Keratinocyte (primary cell): ENCODE data around the gene ABITRAM. TPM values are rescaled to one million over a fixed set of nuclear protein-coding genes. Genes with fewer than 3 reads are reported as not detected.
"Not testable (repeated sequence)": the region's sequence is repeated elsewhere in the genome, so short reads cannot be mapped to it uniquely, and the experiment has no call there.

Experiments
- DNase-seq: peaks from one replicate; pipeline ENCODE4 v3.0.0-alpha.2; 2011; ENCODE audit warnings: low read depth, missing footprints, low spot score
- FAIRE-seq: peaks from 2 replicates; lab custom pipeline; 2011; peaks lifted over from hg19 to GRCh38; lab: Jason Lieb, UNC
- H2AFZ ChIP-seq: 2 replicates; pipeline ENCODE4 v1.6.0; 2012; ENCODE audit warnings: low read length, control low read depth, inconsistent platforms; ENCODE audit not compliant: control insufficient read depth
- H3K27ac ChIP-seq: 2 replicates; pipeline ENCODE4 v1.5.1; 2011; ENCODE audit warnings: low read length; ENCODE audit not compliant: control insufficient read depth, insufficient read depth
- H3K27me3 ChIP-seq: 3 replicates; pipeline ENCODE4 v1.6.0; 2011; ENCODE audit warnings: low read length; ENCODE audit not compliant: control insufficient read depth, insufficient read depth; ENCODE audit errors: extremely low read depth
- H3K36me3 ChIP-seq, 2 experiments: 2 replicates in 1 of 2; 3 replicates in 1 of 2; pipeline ENCODE4 v1.5.1; 2011; ENCODE audit warnings: low read length in 2 of 2, mild to moderate bottlenecking in 1 of 2; ENCODE audit not compliant: control insufficient read depth in 2 of 2, insufficient read depth in 2 of 2; ENCODE audit errors: extremely low read depth in 1 of 2
- H3K4me1 ChIP-seq: 3 replicates; pipeline ENCODE4 v1.5.1; 2011; ENCODE audit warnings: low read length; ENCODE audit not compliant: control insufficient read depth, insufficient read depth; ENCODE audit errors: extremely low read depth
- H3K4me2 ChIP-seq: 3 replicates; pipeline ENCODE4 v1.6.0; 2011; ENCODE audit warnings: low read depth, low read length; ENCODE audit not compliant: control insufficient read depth, insufficient read depth; ENCODE audit errors: extremely low read depth
- H3K4me3 ChIP-seq, 3 experiments: fragments of 200-600 bp in 1 of 3; sonication (generic) in 1 of 3; 2 replicates in 2 of 3; 3 replicates in 1 of 3; pipeline ENCODE4 v1.5.1; 2011 to 2016; ENCODE audit warnings: low read length in 3 of 3, mild to moderate bottlenecking in 3 of 3, control low read depth in 2 of 3, inconsistent platforms in 1 of 3, low read depth in 1 of 3, mixed read lengths in 1 of 3, mixed run types in 1 of 3, moderate library complexity in 1 of 3; ENCODE audit not compliant: control insufficient read depth in 2 of 3, insufficient read depth in 2 of 3; ENCODE audit errors: extremely low read depth in 1 of 3
- H3K79me2 ChIP-seq: 2 replicates; pipeline ENCODE4 v1.6.0; 2012; ENCODE audit warnings: low read length; ENCODE audit not compliant: control insufficient read depth, insufficient read depth
- H3K9ac ChIP-seq: 3 replicates; pipeline ENCODE4 v1.6.0; 2011; ENCODE audit warnings: low read length; ENCODE audit not compliant: control insufficient read depth, insufficient read depth; ENCODE audit errors: extremely low read depth
- H3K9me1 ChIP-seq: 3 replicates; pipeline ENCODE4 v1.6.0; 2011; ENCODE audit warnings: low read length; ENCODE audit not compliant: control insufficient read depth, insufficient read depth; ENCODE audit errors: extremely low read depth
- H3K9me3 ChIP-seq: 2 replicates; pipeline ENCODE4 v1.5.1; 2012; ENCODE audit warnings: low read depth, low read length; ENCODE audit not compliant: control insufficient read depth
- H4K20me1 ChIP-seq: 3 replicates; pipeline ENCODE4 v1.6.0; 2011; ENCODE audit warnings: low read length; ENCODE audit not compliant: control insufficient read depth, insufficient read depth; ENCODE audit errors: extremely low read depth
- EZH2 ChIP-seq: IDR thresholded peaks from one replicate; pipeline ENCODE4 v1.6.1; 2012; ENCODE audit warnings: inconsistent platforms, mild to moderate bottlenecking, low read length, moderate library complexity
- dilution Hi-C: fragments of 300-500 bp; cut with MboI; formaldehyde crosslinking; loops from one replicate; pipeline ENCODE4 v1.7.0; 2020; ENCODE audit warnings: low sequenced_read_pairs; ENCODE audit not compliant: extremely low pct_ligation_motif_present
- polyA plus RNA-seq, 5 experiments: library from polyadenylated mRNA; depleted of rRNA in 3 of 5; stranded (reverse) in 3 of 5; stranded (forward) in 1 of 5; unstranded in 1 of 5; fragments of >200 nt; gene quantifications; 1 replicate in 1 of 5; 2 replicates in 3 of 5; 3 replicates in 1 of 5; pipeline versions ENCODE4 v1.2.1 to v1.2.3, GENCODE V29; 2011 to 2012; ENCODE audit warnings: missing spikeins in 2 of 5, low read depth in 1 of 5, low replicate concordance in 1 of 5
- TF ChIP-seq, protein P1 (sequence below), 3 experiments: IDR thresholded peaks in 1 of 3; conservative IDR thresholded peaks in 1 of 3; optimal IDR thresholded peaks in 1 of 3; 2 replicates in 2 of 3; 3 replicates in 1 of 3; pipeline versions ENCODE3 to v1.5.1; 2011; ENCODE audit warnings: low read length in 3 of 3, mild to moderate bottlenecking in 3 of 3, moderate library complexity in 2 of 3, control low read depth in 1 of 3, inconsistent platforms in 1 of 3; ENCODE audit not compliant: insufficient read depth in 2 of 3; ENCODE audit errors: extremely low read depth in 1 of 3

Gene ABITRAM
- polyA plus RNA-seq, 1 donor (not counting 4 experiments of a cell fraction or from before 2014, with no cell fraction given): 30.5 TPM

DNA sequence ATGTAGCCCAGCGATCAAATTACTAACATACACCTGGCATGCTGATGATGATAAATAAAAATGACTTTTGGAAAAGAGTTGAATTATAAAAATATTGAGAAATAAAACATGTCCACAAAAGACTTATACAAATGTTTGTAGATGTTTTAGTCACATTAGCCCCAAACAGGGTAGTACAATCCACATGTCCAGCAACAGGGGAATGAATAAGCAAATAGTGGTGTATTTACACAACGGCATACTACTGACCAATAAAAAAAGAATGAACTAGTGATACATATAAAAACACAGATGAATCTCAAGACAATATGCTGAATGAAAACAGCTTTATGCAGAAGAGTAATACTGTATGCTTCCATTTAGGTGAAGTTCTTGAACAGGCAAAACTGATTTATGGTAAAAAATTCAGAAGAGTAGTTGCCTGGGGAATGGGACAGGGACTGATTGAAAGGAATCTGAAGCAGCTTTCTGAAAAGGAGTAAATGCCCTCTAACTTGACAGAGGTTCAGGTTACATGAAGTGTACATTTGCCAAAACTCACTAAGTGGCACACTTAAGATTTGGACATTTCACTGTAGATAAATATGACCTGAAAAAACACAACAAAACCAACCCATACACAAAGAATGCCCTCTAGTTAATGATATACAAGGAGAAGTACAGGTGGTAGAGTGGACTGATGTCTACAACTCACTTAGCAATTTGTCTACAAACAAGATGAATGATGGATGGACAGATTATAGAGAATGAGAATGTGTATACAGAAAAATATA is 36.7 kb upstream of the ABITRAM start:
- peaks cover 28 to 43% of the 10 kb centered on the region in 2 experiments for H3K36me3 ChIP-seq
- no peaks in the 10 kb centered on the region for H3K79me2 ChIP-seq
- FAIRE-seq (no peak), DNase-seq (no peak)
- H3K27ac ChIP-seq: no peak overlapping the region
- no peaks in the 10 kb centered on the region for H4K20me1 ChIP-seq
- H3K4me1 ChIP-seq: no peaks in the 10 kb centered on the region
- H3K9me1 ChIP-seq: no peaks in the 10 kb centered on the region
- H3K27me3 ChIP-seq: no peaks in the 10 kb centered on the region
- no peak overlapping the region for H3K4me3 ChIP-seq
- H2AFZ ChIP-seq: no peak overlapping the region
- dilution Hi-C loops: no loop called here
- H3K9ac ChIP-seq: no peak overlapping the region
- no peak overlapping the region for H3K4me2 ChIP-seq
- H3K9me3 ChIP-seq: no peaks in the 10 kb centered on the region
- TF ChIP-seq EZH2: no peak
- TF ChIP-seq, protein P1, sequence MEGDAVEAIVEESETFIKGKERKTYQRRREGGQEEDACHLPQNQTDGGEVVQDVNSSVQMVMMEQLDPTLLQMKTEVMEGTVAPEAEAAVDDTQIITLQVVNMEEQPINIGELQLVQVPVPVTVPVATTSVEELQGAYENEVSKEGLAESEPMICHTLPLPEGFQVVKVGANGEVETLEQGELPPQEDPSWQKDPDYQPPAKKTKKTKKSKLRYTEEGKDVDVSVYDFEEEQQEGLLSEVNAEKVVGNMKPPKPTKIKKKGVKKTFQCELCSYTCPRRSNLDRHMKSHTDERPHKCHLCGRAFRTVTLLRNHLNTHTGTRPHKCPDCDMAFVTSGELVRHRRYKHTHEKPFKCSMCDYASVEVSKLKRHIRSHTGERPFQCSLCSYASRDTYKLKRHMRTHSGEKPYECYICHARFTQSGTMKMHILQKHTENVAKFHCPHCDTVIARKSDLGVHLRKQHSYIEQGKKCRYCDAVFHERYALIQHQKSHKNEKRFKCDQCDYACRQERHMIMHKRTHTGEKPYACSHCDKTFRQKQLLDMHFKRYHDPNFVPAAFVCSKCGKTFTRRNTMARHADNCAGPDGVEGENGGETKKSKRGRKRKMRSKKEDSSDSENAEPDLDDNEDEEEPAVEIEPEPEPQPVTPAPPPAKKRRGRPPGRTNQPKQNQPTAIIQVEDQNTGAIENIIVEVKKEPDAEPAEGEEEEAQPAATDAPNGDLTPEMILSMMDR (optimal IDR thresholded peaks at IDR 0.05 in 1 of 3, IDR thresholded peaks at IDR 0.05 in 1 of 3, conservative IDR thresholded peaks at IDR 0.05 in 1 of 3; ENCODE audit: extremely low read depth in 1 of 3, insufficient read depth in 2 of 3, low read length in 3 of 3): no peak

DNA sequence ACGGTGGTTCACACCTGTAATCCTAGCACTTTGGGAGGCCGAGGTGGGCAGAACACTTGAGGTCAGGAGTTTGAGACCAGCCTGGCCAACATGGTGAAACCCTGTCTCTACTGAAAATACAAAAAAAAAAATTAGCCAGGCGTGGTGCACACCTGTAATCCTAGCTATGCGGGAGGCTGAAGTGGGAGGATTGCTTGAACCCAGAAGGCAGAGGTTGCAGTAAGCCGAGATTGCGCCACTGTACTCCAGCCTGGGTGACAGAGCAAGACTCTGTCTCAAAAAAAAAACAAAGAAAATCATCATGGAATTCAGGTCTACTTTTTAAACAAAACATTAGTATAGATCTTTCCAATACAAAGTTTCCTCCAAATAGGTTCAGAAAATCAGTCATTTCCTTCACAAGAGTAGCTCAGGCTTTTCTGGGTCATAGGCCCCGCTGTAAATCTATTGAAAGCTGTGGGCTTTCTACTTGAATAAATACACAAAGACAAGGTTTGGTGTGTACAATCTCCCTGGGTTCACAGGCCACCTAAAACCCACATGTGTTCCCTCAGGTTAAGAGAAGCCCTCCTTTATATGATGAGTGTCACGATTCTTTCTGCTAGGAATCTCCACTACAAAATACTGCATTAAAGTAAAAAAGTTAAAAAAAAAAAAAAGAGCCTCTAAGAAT is 35.0 kb upstream of the ABITRAM start:
- H3K9ac ChIP-seq, H3K4me3 ChIP-seq, H3K9me3 ChIP-seq, H2AFZ ChIP-seq, H3K9me1 ChIP-seq, DNase-seq, H4K20me1 ChIP-seq, H3K27me3 ChIP-seq, H3K79me2 ChIP-seq, H3K27ac ChIP-seq, H3K4me2 ChIP-seq, dilution Hi-C loops, H3K4me1 ChIP-seq, FAIRE-seq: not testable (repeated sequence)
- peaks cover 29 to 49% of the 10 kb centered on the region in 2 experiments for H3K36me3 ChIP-seq
